RKO (cell line): ENCODE measurements around the gene RASL10B.

Experiments used
- DNase-seq: peaks from one replicate; pipeline ENCODE4 v3.0.0-alpha.2; 2016; ENCODE audit warnings: low spot score

The RASL10B gene

DNA sequence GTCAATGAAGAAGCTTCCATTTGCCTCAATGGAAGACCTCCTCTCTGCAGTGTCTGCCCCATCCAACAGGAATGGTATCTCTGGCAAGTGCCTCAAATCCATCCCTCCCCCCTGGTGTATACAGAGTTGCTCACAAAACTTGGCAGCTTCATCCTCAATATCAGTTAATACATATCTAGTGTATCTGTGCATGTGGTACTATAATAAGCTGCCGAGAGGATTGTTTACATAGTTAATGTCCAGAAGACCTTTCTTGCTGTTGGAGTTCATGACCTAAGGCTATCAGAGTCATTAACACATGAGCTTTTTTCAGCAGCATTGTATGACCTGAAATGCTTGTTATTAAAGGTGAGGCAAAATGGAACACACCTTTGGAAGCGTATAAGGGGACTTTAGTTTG lies 14.0 kb upstream of the RASL10B start:
- DNase-seq, result no peak

- no peak for DNase-seq
Measured at GRCh38 chr17:35723735-35724134, 7.7 kb upstream of the RASL10B start.

DNA sequence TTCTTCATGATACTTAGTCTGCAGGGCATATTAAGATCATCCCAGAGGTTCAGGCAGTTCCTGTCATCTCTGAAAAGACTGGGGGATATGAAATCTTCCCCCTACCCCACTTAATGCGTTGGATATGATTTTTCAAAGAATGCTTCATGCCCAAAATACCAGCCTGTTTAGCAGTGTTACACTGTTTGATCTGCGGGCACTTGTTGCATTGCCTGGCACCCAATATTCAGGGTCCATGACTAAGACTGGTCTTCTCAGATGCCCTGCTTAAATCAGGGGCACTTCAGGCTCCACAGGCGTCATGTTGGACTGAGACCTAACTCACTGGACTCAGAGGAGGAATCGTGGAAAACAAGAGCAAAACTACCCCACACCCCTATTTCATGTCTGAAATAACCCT lies 6.4 kb upstream of the RASL10B start:
- DNase-seq, result no peak

DNA sequence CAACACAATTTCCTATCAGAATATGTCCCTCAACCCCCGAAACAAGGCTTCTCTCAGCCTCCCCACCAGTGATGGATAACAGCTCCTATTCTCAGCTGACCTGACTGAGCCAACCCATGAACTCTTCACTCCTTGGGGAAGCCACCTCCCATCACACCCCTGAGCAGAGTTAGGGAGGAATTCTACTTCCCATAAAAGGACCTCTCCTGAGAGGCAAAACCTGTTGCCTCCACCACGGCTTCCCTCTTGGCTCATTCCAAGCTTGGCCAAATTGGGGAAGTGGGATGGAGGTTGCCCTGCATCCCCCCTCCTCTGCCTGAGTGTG lies 5.7 kb upstream of the RASL10B start:
- DNase-seq, result no peak

GRCh38 chr17:35726127-35726952 lies 5.1 kb upstream of the RASL10B start:
- peak; percentile 23 for DNase-seq

DNA sequence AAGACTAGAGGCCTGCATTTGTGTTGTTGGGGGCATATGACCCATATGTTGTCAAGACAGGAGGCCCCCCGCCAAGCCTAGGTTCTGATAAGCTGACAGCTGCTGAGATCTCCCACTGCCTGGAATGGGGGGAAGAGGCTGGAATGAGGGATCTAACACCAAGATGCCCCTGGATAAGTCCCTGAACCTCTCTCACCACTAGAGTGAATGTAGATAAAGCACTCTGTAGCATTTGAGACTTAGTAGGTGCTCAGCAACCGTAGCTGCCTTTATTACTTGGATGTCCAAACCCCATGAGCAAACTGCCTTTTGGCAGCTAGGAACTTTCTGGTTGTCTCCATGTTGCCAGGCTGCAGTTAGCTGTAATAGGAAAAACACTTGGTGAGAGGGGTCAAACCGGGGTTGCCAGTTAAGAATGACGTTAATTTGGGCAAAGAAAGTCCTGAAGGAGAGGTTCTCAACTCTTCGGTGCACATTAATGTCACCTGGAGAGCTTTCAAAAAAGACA lies 4.4 kb upstream of the RASL10B start:
- no peak for DNase-seq

DNA sequence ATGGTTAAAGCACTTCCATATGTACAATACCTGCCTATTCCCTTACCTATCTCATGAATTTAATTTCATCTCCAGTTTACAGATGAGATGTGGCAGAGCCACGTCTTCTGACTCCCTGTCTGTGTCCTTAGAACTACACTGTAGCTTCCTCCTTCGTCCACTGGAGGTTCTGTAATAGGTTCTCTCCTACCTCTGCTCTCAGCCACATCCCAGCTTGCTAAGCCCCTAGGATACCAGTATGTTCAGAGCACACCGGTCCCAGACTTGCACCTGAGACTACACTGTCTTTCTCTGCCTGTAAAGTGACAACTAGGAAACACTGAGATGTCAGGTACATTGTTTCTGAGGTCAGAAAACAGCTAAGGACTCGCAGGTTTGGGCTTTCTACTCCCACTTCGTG lies 3.8 kb upstream of the RASL10B start:
- no peak for DNase-seq

DNA sequence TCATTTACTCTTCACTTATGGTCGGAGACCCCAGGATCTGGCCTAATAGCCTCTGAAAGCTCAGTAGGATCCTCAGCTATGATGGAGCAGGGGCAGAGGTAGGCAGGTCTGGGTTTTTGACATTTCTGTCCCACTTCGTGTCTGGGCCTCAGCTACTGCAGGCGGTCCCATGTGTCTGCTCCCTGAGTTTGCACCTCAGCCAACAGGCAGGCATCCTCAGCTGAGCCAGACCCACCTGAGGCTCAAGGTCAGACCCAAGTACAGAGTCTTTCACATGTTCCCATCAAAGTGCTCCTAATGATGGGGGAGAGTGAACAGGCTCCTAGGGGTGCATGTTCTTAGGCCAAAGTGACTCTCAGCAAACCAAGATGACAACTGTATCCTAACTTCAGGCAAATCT lies 2.9 kb upstream of the RASL10B start:
- no peak for DNase-seq

DNA sequence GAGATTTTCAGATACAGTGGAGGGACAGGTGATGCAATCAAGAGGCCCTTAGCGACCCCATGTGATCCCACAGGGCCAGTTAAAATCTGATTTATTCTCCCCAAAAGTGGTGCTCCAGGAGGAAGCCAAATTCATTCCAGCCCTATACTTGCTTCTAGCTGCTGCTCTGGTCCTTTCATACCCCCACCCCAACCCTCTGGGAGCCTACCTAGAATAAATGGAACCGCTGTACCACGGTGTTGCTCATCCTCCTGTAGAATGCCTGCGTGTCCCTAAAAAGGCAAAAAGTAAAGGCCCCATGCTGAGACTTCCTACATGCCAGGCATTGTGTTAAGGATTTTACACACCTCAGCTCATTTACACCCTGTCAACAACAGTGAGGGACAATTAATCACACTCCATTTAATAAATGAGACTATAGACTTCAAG lies 2.0 kb upstream of the RASL10B start:
- no peak for DNase-seq

DNA sequence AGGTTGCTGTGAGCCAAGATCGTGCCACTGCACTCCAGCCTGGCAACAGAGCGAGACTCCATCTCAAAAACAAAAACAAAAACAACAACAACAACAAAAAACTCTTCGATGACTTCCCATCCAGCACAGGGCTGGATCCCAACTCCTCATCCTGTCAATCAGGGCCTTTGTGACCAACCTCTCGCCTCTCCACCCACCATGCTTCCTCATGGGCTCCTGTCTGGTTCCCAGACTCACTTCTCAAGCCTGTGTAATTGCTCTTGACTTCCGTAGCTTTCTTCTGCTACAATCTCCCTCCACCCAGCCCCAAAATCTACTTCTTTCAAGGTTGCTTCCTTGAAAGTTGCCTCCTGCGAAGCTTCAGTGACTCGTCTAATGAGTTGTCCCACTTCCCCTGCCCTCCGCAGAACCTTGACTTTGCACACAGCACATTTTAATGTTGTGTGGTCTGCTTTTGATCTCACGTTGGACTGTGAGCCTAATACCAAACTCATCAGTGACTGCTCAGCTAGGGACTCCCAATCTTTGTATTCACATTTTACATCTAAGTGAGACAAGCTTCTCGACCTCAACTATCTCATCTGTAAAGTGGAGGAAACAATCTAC lies 936 bp upstream of the RASL10B start:
- DNase-seq, result peak; percentile 21

DNA sequence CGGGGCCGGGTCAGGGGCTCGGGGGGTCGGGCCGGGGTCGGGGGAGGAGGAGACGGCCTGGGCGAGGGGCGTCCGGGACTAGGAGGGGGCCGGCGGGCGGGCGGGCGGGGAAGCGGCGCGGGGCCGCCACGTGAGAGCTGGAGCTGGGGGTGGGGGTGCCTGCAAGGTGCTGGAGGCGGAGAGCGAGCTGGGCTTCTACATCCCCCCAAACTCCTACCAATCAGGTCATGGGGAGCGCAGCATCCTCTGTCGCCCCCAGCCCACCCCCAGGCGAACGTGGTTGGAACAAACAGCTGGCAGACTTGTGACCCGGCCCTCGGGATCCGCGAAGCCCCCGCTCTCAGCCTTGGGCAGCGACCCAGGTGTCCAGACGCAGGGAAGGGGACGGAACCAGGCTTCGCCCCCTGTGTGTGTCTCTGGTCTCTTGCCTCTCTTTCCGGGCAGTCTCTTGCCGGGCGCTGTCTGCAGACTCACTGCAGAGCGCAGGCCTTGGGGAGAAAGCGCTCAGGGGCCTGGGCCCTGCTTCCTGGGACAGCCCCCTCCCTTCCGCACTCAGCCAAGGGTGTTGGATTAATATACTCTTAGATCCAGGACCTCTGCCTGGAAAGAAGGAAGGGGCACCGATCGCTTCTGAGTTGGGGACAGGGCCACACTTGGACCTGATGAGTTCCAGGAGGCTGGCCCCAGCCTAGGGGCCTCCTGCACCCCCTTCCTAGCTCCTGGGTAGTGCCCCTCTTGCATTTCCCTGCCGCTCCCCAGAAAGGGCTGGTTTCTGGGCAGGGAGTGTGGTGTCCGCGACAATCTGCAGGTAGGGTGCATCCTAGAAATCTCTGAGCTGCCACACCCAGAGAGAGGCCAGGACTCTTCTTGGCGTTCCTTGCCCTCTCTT lies 722 bp downstream of the RASL10B start:
- DNase-seq, result peak; percentile 26

DNA sequence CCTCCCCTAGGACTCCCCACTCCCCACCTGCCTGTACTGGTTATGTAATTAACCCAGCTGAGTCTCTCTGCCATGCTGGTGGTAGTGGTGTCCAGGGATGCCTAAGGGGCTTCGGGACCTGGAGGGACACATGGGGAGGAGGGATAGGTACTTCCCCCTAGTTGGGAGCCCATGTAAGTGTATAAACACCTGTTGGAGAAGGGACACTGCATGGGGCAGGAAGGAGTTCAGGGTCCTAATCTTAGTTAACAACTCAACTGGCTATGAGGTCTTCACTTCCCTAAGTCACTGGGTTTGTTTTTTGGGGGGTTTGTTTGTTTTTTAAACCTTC lies 1.3 kb downstream of the RASL10B start:
- DNase-seq, result no peak

DNA sequence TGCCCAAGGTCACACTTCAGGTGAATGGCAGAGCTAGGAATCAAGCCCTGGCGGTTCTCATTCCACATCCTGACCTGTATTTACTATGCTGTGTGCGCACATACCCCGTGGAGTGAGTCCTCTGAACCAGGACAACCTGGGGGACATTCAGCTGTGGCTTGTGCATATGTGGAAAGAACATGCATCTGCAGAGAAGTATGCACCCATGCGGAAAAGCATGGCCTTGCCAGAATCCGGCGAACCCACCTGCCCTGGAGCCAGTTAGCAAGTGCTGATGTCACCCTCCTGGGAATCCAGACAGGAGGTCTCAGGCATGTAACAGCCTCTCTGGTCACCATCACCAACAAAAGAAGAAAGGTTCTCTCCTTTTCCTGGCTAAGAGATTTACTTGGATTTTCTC lies 1.9 kb downstream of the RASL10B start:
- DNase-seq, result no peak

DNA sequence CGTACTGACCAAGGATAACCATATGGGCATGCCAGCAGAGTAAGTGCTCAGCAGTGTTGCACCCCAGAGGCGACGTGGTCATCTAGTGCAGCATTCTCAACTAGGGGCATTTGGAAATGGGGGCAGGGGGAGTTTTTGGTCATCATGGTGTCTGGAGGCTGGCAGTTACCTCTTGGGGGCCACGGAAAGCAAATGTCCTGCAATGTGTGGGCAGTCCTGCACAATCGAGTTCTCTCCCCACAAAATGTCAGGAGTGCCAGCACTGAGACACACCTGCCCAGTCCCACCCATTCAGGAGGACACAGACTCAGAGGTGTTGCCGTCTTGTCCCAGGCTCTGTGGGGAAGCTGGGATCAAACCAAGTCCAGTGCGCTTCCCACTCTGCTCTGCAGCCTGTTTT lies 3.0 kb downstream of the RASL10B start:
- DNase-seq, result no peak

DNA sequence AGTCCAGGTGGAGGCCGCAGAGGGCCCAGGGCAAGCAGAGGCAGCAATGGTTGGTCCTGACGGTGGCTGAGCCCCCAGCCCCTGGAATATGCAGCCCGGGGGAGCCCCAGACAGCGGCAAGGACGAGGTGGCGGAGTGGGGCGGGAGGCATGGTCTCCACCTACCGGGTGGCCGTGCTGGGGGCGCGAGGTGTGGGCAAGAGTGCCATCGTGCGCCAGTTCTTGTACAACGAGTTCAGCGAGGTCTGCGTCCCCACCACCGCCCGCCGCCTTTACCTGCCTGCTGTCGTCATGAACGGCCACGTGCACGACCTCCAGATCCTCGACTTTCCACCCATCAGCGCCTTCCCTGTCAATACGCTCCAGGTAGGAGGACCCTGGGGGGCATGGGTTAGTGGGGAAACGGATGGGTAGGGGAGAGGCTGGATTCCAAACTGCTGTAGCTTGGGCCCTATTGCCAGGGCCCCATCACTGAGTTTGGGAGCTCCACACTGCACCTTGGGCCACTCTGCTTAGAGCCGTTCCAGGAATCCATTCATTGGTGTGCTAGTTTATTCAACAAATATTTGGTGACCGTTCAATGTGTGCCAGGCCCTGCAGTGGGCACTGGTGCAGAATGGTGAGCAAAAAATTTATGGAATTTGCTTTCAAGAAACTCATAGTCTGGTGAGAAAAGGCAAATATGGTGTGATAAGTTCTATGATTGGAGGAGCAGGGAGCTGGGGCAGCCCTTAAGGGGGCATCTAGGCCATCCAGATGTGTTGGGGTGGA lies 3.8 kb downstream of the RASL10B start:
- DNase-seq, result no peak

- no peak for DNase-seq
Measured at GRCh38 chr17:35736236-35736635, 4.8 kb downstream of the RASL10B start.

DNA sequence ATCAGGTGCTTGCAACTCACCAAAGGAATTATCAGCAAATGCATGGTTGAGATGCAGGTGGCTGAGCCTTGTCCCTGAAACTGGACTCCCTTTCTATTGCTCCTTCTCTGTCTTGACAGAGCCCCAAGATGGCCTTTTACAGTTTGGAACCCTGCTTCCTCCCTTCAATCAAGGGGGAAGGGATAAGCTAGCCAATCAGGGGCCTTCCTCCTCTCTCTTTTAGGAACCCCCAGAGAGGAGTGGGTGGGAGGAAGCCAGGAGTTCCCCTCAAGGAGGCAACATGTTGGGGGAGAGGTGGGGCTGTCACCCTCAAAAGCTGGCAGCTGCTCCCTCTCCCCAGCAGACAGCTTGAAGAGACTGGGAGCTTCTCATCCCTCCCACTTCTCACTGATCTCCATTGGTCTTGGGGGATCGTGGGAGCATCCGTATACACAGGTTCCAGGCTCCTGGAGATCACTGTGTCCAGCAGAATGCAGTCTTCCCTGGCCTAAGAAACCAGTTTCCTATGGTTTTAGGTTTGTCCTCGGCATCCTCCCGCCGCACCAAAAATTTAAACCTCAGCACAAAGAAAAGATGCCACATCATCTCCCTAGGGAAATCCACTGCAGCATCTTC lies 7.2 kb downstream of the RASL10B start:
- DNase-seq, result no peak

GRCh38 chr17:35740216-35740615 lies 8.8 kb downstream of the RASL10B start:
- no peak for DNase-seq

GRCh38 chr17:35740997-35741931 lies 9.8 kb downstream of the RASL10B start:
- no peak for DNase-seq

- no peak for DNase-seq
Measured at GRCh38 chr17:35742496-35742895, 11.1 kb downstream of the RASL10B start.
